Common myeloid progenitor, CD34-positive (primary cell): ENCODE data around the gene SYT7.

Experiments used
- CTCF ChIA-PET: fragments of 350-600 bp; sonication (Branson Sonifier 250); formaldehyde crosslinking; loops from one replicate; lab custom pipeline; 2021; ENCODE audit warnings: antibody characterized with exemption; lab: Charles Lee
- POLR2A ChIA-PET: fragments of 350-600 bp; sonication (Branson Sonifier 250); formaldehyde crosslinking; loops from one replicate; lab custom pipeline; 2021; ENCODE audit warnings: antibody characterized with exemption; lab: Charles Lee
- DNase-seq, 3 donors: peaks; one replicate each; pipeline versions ENCODE4 v3.0.0 to v3.0.0-alpha.2; 2013
- H3K27ac ChIP-seq, 2 experiments: 1 replicate in 1 of 2; 2 replicates in 1 of 2; pipeline ENCODE4 v1.7.0; 2013; ENCODE audit warnings: inconsistent platforms in 2 of 2, low read length in 2 of 2, mild to moderate bottlenecking in 2 of 2, low read depth in 1 of 2, moderate library complexity in 1 of 2; ENCODE audit not compliant: severe bottlenecking in 2 of 2, insufficient read depth in 1 of 2, poor library complexity in 1 of 2
- H3K27me3 ChIP-seq, 5 experiments: replicated peaks in 2 of 5; 1 replicate in 3 of 5; 2 replicates in 2 of 5; pipeline versions ENCODE4 v1.6.1 to v1.7.0; 2013; ENCODE audit warnings: low read length in 4 of 5, mild to moderate bottlenecking in 2 of 5, moderate library complexity in 2 of 5, inconsistent platforms in 1 of 5; ENCODE audit not compliant: insufficient read depth in 5 of 5, control insufficient read depth in 4 of 5
- H3K36me3 ChIP-seq, 4 experiments: 1 replicate in 2 of 4; 2 replicates in 2 of 4; pipeline versions ENCODE4 v1.6.1 to v1.7.0; 2013; ENCODE audit warnings: low read length in 3 of 4, control low read depth in 1 of 4, mild to moderate bottlenecking in 1 of 4; ENCODE audit not compliant: control insufficient read depth in 4 of 4, insufficient read depth in 4 of 4
- H3K4me1 ChIP-seq, 4 experiments: 1 replicate in 3 of 4; 2 replicates in 1 of 4; pipeline versions ENCODE4 v1.6.1 to v1.7.1; 2013; ENCODE audit warnings: low read length in 3 of 4, mild to moderate bottlenecking in 3 of 4, control low read depth in 1 of 4, inconsistent platforms in 1 of 4, moderate library complexity in 1 of 4; ENCODE audit not compliant: control insufficient read depth in 4 of 4, insufficient read depth in 4 of 4; ENCODE audit errors: control extremely low read depth in 1 of 4
- H3K4me3 ChIP-seq, 7 experiments: 1 replicate in 4 of 7; 2 replicates in 3 of 7; pipeline versions ENCODE4 v1.5.1 to v1.7.0; 2013; ENCODE audit warnings: mild to moderate bottlenecking in 7 of 7, low read length in 6 of 7, moderate library complexity in 6 of 7, inconsistent platforms in 2 of 7, low read depth in 2 of 7, control low read depth in 1 of 7; ENCODE audit not compliant: insufficient read depth in 4 of 7, control insufficient read depth in 1 of 7; ENCODE audit errors: extremely low read depth in 1 of 7
- H3K9me3 ChIP-seq, 5 experiments: 1 replicate in 4 of 5; 2 replicates in 1 of 5; pipeline versions ENCODE4 v1.6.1 to v1.7.1; 2013; ENCODE audit warnings: low read length in 4 of 5, mild to moderate bottlenecking in 2 of 5, inconsistent platforms in 1 of 5, low read depth in 1 of 5, moderate library complexity in 1 of 5; ENCODE audit not compliant: control insufficient read depth in 4 of 5, insufficient read depth in 2 of 5; ENCODE audit errors: control extremely low read depth in 1 of 5
- WGBS: methylation state at CpG from one replicate; pipeline ENCODE4 v1.1.5; 2013; ENCODE audit not compliant: insufficient coverage; 5-methylcytosine and 5-hydroxymethylcytosine counted together

The SYT7 gene

GRCh38 chr11:61626580-61627380 lies 45.9 kb upstream of the SYT7 start:
- Histone ChIP-seq H3K4me3 (no peak overlapping the region), H3K9me3 (no peaks in the 10 kb centered on the region), H3K4me1 (peaks cover 0 to 4% (median 0%) of the 10 kb centered on the region in 4 experiments), H3K27ac (no peak overlapping the region), H3K36me3 (no peaks in the 10 kb centered on the region), H3K27me3 (peaks cover 0 to 8% (median 3%) of the 10 kb centered on the region in 5 experiments)
- CTCF ChIA-PET = interaction anchor here (0.8 to 4.4 kb wide), 8 partner anchors 7 to 179 kb away, joined by 3 to 26 read pairs (median 4); no protein-coding TSS in a partner anchor
- DNase-seq = no peak
- WGBS = 78% methylated on average over 9 of the region's 10 CpGs
- POLR2A ChIA-PET = no interaction called here

GRCh38 chr11:61625525-61625924 lies 44.6 kb upstream of the SYT7 start:
- POLR2A ChIA-PET = no interaction called here
- Histone ChIP-seq H3K27me3 (peaks cover 0 to 13% (median 6%) of the 10 kb centered on the region in 5 experiments), H3K4me3 (no peak overlapping the region), H3K27ac (no peak overlapping the region), H3K4me1 (peaks cover 0 to 4% (median 0%) of the 10 kb centered on the region in 4 experiments), H3K9me3 (no peaks in the 10 kb centered on the region), H3K36me3 (no peaks in the 10 kb centered on the region)
- no peak for DNase-seq
- CTCF ChIA-PET = interaction anchor here (0.7 to 1.5 kb wide), 2 partner anchors 9 to 43 kb away, joined by 3 read pairs; no protein-coding TSS in a partner anchor
- 100% methylated on average over 1 of the region's 3 CpGs for WGBS

GRCh38 chr11:61621917-61622585 lies 41.2 kb upstream of the SYT7 start:
- ChIA-PET CTCF (interaction anchor here (0.7 to 1.3 kb wide), 2 partner anchors 17 kb away, joined by 3 to 4 read pairs; no protein-coding TSS in a partner anchor), POLR2A (interaction anchor here (0.6 kb wide), 1 partner anchor 114 kb away, joined by 3 read pairs; no protein-coding TSS in a partner anchor)
- no peaks in the 10 kb centered on the region for H3K4me1 ChIP-seq
- no peaks in the 10 kb centered on the region for H3K36me3 ChIP-seq
- no peak overlapping the region for H3K27ac ChIP-seq
- H3K27me3 ChIP-seq = peaks cover 0 to 20% (median 4%) of the 10 kb centered on the region in 5 experiments
- 100% methylated on average over 2 of the region's 7 CpGs for WGBS
- H3K9me3 ChIP-seq = no peaks in the 10 kb centered on the region
- no peak for DNase-seq
- H3K4me3 ChIP-seq = no peak overlapping the region

GRCh38 chr11:61619471-61620226 lies 38.8 kb upstream of the SYT7 start:
- Histone ChIP-seq H3K4me3 (no peak overlapping the region), H3K27ac (no peak overlapping the region), H3K9me3 (no peaks in the 10 kb centered on the region), H3K36me3 (no peaks in the 10 kb centered on the region), H3K27me3 (peaks cover 0 to 22% (median 4%) of the 10 kb centered on the region in 5 experiments), H3K4me1 (no peaks in the 10 kb centered on the region)
- CTCF ChIA-PET = interaction anchor here (0.8 to 1.3 kb wide), 2 partner anchors 10 to 20 kb away, joined by 4 to 5 read pairs; no protein-coding TSS in a partner anchor
- 81% methylated on average over 5 of the region's 6 CpGs for WGBS
- POLR2A ChIA-PET = no interaction called here
- DNase-seq = no peak

GRCh38 chr11:61618978-61619377 lies 38.1 kb upstream of the SYT7 start:
- Histone ChIP-seq H3K4me3 (no peak overlapping the region), H3K27ac (no peak overlapping the region), H3K9me3 (no peaks in the 10 kb centered on the region), H3K4me1 (no peaks in the 10 kb centered on the region), H3K36me3 (no peaks in the 10 kb centered on the region), H3K27me3 (peaks cover 0 to 27% (median 8%) of the 10 kb centered on the region in 5 experiments)
- WGBS = 49% methylated on average over 4 of the region's 5 CpGs
- POLR2A ChIA-PET = no interaction called here
- no peak for DNase-seq
- CTCF ChIA-PET = interaction anchor here (1.3 kb wide), 1 partner anchor 11 kb away, joined by 4 read pairs; no protein-coding TSS in a partner anchor

GRCh38 chr11:61617515-61617914 lies 36.6 kb upstream of the SYT7 start:
- no peak for DNase-seq
- H3K9me3 ChIP-seq = no peaks in the 10 kb centered on the region
- no peaks in the 10 kb centered on the region for H3K4me1 ChIP-seq
- H3K27ac ChIP-seq = no peak overlapping the region
- H3K4me3 ChIP-seq = no peak overlapping the region
- ChIA-PET CTCF (no interaction called here), POLR2A (no interaction called here)
- no peaks in the 10 kb centered on the region for H3K36me3 ChIP-seq
- H3K27me3 ChIP-seq = peaks cover 0 to 36% (median 11%) of the 10 kb centered on the region in 5 experiments
- 100% methylated on average over 2 of the region's 4 CpGs for WGBS
